ENCODE data around the gene PTPN22.

DNA sequence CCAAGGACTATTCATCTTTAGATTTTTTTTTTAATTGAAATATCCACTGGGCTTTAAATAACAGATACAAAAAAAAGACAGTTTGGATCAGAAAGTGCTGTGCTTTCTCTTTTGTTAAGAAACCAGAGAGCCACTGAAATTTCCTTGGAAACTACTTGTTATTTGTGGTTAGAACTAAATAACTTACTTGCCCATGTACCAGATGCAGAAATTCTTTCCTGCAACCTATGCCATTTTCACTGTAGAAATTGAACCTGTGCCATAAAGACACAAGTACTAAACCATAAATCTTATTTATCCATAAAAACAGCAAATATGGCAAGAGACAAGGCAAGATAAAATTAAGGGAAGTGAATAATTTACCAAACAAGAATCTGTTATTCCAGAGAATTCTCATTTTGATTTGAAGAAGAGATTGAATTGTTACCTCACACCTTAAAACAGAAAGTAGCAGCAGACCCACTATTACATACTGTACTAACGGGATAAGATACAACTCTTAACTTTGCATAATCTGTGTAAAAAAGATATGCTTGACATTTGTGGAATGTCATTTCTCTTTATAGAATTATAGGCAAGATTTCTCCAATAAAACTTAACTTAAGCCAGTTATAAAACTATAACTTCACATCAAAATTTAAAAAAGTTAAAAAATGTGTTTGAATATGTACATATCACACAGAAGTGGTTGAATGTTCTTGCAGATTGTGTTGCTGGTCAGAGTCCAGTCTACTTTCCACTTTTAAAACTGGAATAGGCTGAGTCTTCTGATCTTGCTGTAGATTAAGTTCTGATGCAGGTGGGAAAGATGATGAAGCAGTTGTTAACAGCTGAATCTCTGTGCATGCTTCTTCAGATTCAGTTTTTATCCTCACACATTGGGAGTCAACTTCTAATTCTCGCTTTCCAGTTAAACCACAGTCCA, 105.9 kb downstream of the PTPN22 start:
- TF ChIP-seq, protein P1, sequence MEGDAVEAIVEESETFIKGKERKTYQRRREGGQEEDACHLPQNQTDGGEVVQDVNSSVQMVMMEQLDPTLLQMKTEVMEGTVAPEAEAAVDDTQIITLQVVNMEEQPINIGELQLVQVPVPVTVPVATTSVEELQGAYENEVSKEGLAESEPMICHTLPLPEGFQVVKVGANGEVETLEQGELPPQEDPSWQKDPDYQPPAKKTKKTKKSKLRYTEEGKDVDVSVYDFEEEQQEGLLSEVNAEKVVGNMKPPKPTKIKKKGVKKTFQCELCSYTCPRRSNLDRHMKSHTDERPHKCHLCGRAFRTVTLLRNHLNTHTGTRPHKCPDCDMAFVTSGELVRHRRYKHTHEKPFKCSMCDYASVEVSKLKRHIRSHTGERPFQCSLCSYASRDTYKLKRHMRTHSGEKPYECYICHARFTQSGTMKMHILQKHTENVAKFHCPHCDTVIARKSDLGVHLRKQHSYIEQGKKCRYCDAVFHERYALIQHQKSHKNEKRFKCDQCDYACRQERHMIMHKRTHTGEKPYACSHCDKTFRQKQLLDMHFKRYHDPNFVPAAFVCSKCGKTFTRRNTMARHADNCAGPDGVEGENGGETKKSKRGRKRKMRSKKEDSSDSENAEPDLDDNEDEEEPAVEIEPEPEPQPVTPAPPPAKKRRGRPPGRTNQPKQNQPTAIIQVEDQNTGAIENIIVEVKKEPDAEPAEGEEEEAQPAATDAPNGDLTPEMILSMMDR (IDR thresholded peaks at IDR 0.05): no peak
- TF ChIP-seq POLR2A (IDR thresholded peaks at IDR 0.05) (no peak), POLR2AphosphoS5 (IDR thresholded peaks at IDR 0.05) (no peak)
